Kidney epithelial cell (primary cell): ENCODE measurements around the gene ST8SIA6. TPM values are rescaled to one million over a fixed set of nuclear protein-coding genes. Genes with fewer than 3 reads are reported as not detected.

Experiments used
- DNase-seq: peaks from one replicate; pipeline ENCODE4 v3.0.0-alpha.2; 2010; ENCODE audit warnings: low read depth
- H3K27me3 ChIP-seq: 2 replicates; pipeline ENCODE4 v1.6.0; 2011; ENCODE audit warnings: low read length; ENCODE audit not compliant: control insufficient read depth, insufficient read depth
- H3K36me3 ChIP-seq: 2 replicates; pipeline ENCODE4 v1.5.1; 2011; ENCODE audit warnings: low read length; ENCODE audit not compliant: control insufficient read depth, insufficient read depth
- H3K4me3 ChIP-seq: 2 replicates; pipeline ENCODE4 v1.5.1; 2011; ENCODE audit warnings: low read depth, mild to moderate bottlenecking, control low read depth, low read length
- total RNA-seq: library from RNA; depleted of rRNA; stranded (reverse); fragments of >200 nt; gene quantifications from 2 replicates; pipeline ENCODE4 v1.2.3, GENCODE V29; 2015
- TF ChIP-seq, protein P1 (sequence below): IDR thresholded peaks from 2 replicates; pipeline ENCODE4 v1.5.1; 2011; ENCODE audit warnings: mild to moderate bottlenecking, moderate library complexity, low read length, control low read depth, inconsistent platforms; ENCODE audit not compliant: insufficient read depth, poor library complexity, severe bottlenecking

ST8SIA6 gene
- total RNA-seq, 1 donor from 2014 or later: not detected

DNA sequence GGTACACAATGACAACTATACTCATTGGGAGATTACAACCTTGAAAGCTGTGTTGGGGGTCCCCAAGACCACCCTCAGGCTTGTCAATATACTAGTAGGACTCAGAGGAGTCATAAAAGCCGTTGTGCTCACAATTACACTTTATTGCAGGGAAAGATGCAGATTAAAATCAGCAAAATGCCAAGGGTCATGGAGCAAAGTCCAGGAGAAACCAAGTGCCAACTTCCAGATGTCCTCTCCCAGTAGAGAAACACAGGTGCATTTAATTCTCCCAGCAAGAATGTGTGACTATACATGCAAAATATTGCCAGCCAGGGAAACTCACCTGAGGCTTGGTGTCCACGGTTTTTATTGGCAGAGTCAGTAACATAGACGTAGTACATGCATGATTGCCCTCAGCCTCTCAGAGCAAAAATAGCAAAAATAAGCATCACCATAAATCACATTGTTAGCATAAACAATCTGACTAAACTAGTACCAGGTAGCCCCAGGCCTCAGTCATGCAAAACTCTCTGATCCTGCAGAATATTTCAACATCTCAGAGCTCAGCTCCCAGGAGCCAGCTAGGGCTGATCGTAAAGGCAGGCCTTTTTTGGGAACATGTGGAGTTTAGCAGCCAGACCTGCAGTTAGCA is 175.7 kb downstream of the ST8SIA6 start:
- DNase-seq: peak; percentile 0
- TF ChIP-seq, protein P1, sequence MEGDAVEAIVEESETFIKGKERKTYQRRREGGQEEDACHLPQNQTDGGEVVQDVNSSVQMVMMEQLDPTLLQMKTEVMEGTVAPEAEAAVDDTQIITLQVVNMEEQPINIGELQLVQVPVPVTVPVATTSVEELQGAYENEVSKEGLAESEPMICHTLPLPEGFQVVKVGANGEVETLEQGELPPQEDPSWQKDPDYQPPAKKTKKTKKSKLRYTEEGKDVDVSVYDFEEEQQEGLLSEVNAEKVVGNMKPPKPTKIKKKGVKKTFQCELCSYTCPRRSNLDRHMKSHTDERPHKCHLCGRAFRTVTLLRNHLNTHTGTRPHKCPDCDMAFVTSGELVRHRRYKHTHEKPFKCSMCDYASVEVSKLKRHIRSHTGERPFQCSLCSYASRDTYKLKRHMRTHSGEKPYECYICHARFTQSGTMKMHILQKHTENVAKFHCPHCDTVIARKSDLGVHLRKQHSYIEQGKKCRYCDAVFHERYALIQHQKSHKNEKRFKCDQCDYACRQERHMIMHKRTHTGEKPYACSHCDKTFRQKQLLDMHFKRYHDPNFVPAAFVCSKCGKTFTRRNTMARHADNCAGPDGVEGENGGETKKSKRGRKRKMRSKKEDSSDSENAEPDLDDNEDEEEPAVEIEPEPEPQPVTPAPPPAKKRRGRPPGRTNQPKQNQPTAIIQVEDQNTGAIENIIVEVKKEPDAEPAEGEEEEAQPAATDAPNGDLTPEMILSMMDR: no peak
- H3K4me3 ChIP-seq: no peak overlapping the region
- H3K36me3 ChIP-seq: no peaks in the 10 kb centered on the region
- no peaks in the 10 kb centered on the region for H3K27me3 ChIP-seq

DNA sequence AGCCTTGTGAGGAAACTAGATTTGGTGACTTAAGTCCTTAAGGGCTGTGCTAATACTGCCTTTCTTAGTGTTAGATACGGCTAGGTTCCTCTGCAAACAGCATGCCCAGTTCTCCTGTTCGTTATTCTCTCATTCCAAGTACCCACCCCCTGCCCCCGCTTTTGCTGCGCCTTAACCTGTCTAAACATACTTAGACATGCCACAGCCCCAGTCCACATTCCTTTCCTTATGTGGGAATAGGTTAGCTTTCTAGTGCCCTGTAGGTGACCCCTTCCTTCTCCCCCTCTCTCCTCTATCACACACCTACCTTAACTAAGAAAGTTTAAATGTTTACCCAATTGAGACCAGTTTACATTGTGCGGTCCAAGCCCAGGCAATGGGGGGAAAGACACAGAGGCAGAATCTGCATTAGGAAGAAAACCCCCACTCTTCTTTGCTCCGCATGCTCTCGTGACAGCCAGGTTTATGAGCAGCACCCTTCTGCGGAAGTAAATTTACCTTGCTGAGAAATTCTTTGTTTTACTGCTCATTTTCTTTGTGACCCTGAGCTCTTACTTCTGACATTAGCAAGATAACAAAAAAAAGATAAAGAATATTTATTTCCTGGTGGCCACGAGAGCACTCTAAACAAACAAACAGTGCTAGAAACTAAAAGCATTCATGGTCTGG is 177.5 kb downstream of the ST8SIA6 start:
- Histone ChIP-seq H3K27me3 (no peaks in the 10 kb centered on the region), H3K36me3 (no peaks in the 10 kb centered on the region), H3K4me3 (no peak overlapping the region)
- DNase-seq: no peak
- TF ChIP-seq, protein P1: no peak

DNA sequence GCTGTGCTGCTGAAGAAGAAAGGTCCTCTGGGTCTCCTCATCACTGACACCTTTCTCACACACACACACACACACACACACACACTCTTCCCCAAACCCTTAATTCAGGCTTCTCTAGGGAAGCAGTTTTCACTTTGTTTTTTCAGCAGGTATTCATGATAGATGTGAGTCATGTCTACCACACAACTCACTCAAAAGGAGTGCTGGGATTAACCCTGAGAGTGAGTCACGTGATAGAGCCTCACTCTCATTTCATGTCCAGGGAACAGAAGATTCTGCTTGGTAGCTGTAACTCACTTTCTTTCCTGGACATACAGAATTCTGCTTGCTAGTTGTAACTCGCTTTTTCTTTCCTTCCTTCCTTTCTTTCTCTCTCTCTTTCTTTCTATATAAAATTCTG is 181.0 kb downstream of the ST8SIA6 start:
- Histone ChIP-seq H3K27me3 (no peaks in the 10 kb centered on the region), H3K36me3 (no peaks in the 10 kb centered on the region), H3K4me3 (no peak overlapping the region)
- peak; percentile 81 for DNase-seq
- TF ChIP-seq, protein P1: no peak

DNA sequence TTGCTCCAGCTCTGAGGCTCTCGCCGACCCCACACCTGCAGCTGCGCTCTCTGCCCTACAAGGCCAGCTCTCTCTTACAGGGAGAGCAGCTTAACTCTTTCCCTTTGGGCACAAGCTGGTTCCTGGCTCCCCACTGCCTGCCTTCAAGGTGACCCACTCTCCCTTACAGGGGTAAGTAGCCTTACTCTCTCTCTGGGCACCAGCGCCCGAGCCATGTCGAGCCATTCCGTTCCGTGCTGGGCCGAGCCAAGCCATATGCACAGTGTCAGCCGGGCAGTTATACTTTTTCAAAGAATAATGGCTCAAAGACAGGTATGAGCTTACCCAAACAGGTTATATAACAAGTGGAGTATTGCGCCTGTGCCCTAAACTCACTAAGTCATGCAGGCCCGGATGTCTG is 181.7 kb downstream of the ST8SIA6 start:
- H3K4me3 ChIP-seq: no peak overlapping the region
- TF ChIP-seq, protein P1: no peak
- DNase-seq: no peak
- H3K36me3 ChIP-seq: no peaks in the 10 kb centered on the region
- H3K27me3 ChIP-seq: no peaks in the 10 kb centered on the region

Other genes starting within 250 kb of the ST8SIA6 start
- 5,277 and 5,556 TPM in 2 replicates for gene VIM, start 226.4 kb downstream of the ST8SIA6 start, total RNA-seq
- 16.6 and 20.8 TPM in 2 replicates for gene HACD1, start 162.8 kb upstream of the ST8SIA6 start, total RNA-seq
- gene STAM, start 189.6 kb upstream of the ST8SIA6 start, total RNA-seq: 29.6 and 35.3 TPM in 2 replicates